ENCODE results near the gene TAB2.

DNA sequence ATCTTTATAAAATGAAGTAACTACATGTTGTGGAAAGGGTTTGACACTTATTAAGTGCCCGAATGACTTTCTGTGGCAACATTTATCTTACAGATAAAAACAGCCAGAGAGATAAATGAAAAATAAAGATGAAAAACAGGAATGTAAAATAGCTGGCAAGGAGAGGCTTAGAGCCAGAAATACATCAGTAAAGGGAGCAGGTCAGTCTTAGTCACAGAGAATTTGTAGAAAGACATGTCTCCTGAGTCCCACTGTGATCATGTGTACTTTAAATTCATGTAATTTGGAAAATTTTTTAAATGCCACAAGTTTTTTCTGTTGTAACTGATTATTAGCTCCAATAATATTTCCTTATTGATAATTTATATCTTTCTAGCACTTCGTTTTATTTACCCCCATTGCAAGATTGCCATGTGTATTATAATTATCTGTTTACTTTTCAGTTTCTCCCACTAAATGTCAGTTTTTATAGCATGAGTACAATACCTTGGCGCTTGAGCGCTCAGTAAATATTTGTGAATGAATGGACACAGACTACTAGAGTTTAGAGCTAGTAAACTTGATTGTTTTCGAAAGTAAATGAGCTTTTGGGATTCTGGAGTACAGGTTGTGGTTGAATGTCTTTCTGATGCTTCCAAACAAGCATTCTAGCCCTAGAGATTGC is 15.2 kb downstream of the TAB2 start:
- TF ChIP-seq KLF10 (tag by site-specific recombination; IDR thresholded peaks at IDR 0.05) (no peak), ZNF530 (tag by site-specific recombination; IDR thresholded peaks at IDR 0.05; ENCODE audit: low read depth) (no peak), ZNF837 (tag by site-specific recombination; IDR thresholded peaks at IDR 0.05) (no peak)
- TF ChIP-seq, protein P1, sequence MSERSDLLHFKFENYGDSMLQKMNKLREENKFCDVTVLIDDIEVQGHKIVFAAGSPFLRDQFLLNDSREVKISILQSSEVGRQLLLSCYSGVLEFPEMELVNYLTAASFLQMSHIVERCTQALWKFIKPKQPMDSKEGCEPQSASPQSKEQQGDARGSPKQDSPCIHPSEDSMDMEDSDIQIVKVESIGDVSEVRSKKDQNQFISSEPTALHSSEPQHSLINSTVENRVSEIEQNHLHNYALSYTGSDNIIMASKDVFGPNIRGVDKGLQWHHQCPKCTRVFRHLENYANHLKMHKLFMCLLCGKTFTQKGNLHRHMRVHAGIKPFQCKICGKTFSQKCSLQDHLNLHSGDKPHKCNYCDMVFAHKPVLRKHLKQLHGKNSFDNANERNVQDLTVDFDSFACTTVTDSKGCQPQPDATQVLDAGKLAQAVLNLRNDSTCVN (tag by site-specific recombination; optimal IDR thresholded peaks at IDR 0.05): no peak
- TF ChIP-seq, protein P2, sequence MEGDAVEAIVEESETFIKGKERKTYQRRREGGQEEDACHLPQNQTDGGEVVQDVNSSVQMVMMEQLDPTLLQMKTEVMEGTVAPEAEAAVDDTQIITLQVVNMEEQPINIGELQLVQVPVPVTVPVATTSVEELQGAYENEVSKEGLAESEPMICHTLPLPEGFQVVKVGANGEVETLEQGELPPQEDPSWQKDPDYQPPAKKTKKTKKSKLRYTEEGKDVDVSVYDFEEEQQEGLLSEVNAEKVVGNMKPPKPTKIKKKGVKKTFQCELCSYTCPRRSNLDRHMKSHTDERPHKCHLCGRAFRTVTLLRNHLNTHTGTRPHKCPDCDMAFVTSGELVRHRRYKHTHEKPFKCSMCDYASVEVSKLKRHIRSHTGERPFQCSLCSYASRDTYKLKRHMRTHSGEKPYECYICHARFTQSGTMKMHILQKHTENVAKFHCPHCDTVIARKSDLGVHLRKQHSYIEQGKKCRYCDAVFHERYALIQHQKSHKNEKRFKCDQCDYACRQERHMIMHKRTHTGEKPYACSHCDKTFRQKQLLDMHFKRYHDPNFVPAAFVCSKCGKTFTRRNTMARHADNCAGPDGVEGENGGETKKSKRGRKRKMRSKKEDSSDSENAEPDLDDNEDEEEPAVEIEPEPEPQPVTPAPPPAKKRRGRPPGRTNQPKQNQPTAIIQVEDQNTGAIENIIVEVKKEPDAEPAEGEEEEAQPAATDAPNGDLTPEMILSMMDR (tag by site-specific recombination; IDR thresholded peaks at IDR 0.05): no peak
